Body of pancreas (tissue), 4 donors: Measurements from ENCODE around the gene SNURF. TPM values are rescaled to one million over a fixed set of nuclear protein-coding genes. Genes with fewer than 3 reads are reported as not detected.

Source experiments
- ATAC-seq: fragments of 150-250 bp; one replicate; pipeline ENCODE4 v1.9.1; 2016
- DNase-seq, 4 donors: peaks; one replicate each; pipeline ENCODE4 v3.0.0-alpha.2; 2019
- H3K27ac ChIP-seq, 4 donors: fragments of 200-600 bp; sonication (generic); 1 replicate in 3 of 4; 2 replicates in 1 of 4; pipeline versions ENCODE4 v1.5.1 to v1.6.1; 2016 to 2019; ENCODE audit warnings: mild to moderate bottlenecking in 1 of 4, mixed read lengths in 1 of 4, moderate library complexity in 1 of 4
- H3K27me3 ChIP-seq, 2 donors: fragments of 200-600 bp; sonication (generic); one replicate each; pipeline ENCODE4 v1.6.0; 2016; ENCODE audit warnings: mild to moderate bottlenecking in 1 of 2
- H3K36me3 ChIP-seq, 2 donors: fragments of 200-600 bp; sonication (generic); replicated peaks in 1 of 2; 2 replicates each; pipeline ENCODE4 v1.5.1; 2016; ENCODE audit warnings: low read depth in 2 of 2; ENCODE audit not compliant: insufficient read depth in 1 of 2
- H3K4me1 ChIP-seq: fragments of 200-600 bp; sonication (generic); one replicate; pipeline ENCODE4 v1.6.0; 2016
- H3K4me3 ChIP-seq, 2 donors: fragments of 200-600 bp; sonication (generic); 1 replicate in 1 of 2; 2 replicates in 1 of 2; pipeline ENCODE4 v1.5.1; 2016 to 2019
- H3K9me3 ChIP-seq, 3 donors: fragments of 200-600 bp; sonication (generic); 1 replicate in 2 of 3; 2 replicates in 1 of 3; pipeline ENCODE4 v1.5.1; 2016
- POLR2A ChIP-seq, 3 donors: fragments of 450-650 bp; IDR thresholded peaks; one replicate each; pipeline ENCODE4 v1.6.1; 2016; ENCODE audit warnings: antibody characterized with exemption in 3 of 3, mild to moderate bottlenecking in 2 of 3
- WGBS, 2 donors: methylation state at CpG; one replicate each; pipeline ENCODE4 v1.1.5; 2017; 5-methylcytosine and 5-hydroxymethylcytosine counted together
- intact Hi-C: fragments of 100-400 bp; cut with DNase I; formaldehyde crosslinking; loops from one replicate; pipeline ENCODE4 v1.15.1; 2023
- small RNA-seq: library from RNA; depleted of rRNA; stranded (forward); fragments of <200 nt; gene quantifications from one replicate; pipeline ENCODE3, GENCODE V24; 2016
- total RNA-seq, 2 donors: library from RNA; depleted of rRNA; stranded (reverse); fragments of >200 nt; gene quantifications; one replicate each; pipeline ENCODE4 v1.1.0, GENCODE V29; 2016
- TF ChIP-seq, protein P1 (sequence below), 7 experiments: fragments of 450-650 bp in 4 of 7; fragments of 200-600 bp in 3 of 7; sonication (generic) in 3 of 7; IDR thresholded peaks; one replicate each; pipeline ENCODE4 v1.5.1; 2016 to 2019; ENCODE audit warnings: antibody characterized with exemption in 7 of 7

The SNURF gene
- total RNA-seq, 2 donors from 2014 or later, result 1.6 to 9.9 TPM

DNA sequence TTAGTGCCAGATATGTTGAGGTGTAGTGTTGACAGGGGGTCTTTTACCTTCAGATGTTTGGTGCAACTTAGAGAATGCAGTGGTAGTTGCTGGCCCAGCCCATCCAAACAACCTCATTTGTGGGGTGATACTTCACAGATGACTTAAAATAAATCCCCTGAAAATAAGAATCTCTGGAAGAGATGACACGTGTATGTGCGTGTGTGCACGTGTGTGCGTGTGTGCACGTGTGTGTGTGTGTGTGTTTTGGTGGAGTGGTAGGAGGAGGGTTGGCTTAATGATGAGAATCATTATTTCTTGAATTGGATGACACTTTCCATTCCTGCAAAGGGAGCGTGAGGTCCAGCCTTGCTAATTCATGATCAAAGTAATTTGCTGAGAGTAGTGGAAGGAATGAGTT lies 31.9 kb downstream of the SNURF start:
- DNase-seq (no peak), ATAC-seq (no peak)
- Histone ChIP-seq H3K27ac (no peak overlapping the region), H3K4me3 (no peak overlapping the region), H3K4me1 (no peaks in the 10 kb centered on the region), H3K9me3 (peaks cover 0 to 3% (median 0%) of the 10 kb centered on the region in 3 donors), H3K36me3 (peaks cover 0 to 5% of the 10 kb centered on the region in 2 donors), H3K27me3 (no peaks in the 10 kb centered on the region)
- TF ChIP-seq POLR2A (IDR thresholded peaks at IDR 0.05), result no peak
- TF ChIP-seq, protein P1, sequence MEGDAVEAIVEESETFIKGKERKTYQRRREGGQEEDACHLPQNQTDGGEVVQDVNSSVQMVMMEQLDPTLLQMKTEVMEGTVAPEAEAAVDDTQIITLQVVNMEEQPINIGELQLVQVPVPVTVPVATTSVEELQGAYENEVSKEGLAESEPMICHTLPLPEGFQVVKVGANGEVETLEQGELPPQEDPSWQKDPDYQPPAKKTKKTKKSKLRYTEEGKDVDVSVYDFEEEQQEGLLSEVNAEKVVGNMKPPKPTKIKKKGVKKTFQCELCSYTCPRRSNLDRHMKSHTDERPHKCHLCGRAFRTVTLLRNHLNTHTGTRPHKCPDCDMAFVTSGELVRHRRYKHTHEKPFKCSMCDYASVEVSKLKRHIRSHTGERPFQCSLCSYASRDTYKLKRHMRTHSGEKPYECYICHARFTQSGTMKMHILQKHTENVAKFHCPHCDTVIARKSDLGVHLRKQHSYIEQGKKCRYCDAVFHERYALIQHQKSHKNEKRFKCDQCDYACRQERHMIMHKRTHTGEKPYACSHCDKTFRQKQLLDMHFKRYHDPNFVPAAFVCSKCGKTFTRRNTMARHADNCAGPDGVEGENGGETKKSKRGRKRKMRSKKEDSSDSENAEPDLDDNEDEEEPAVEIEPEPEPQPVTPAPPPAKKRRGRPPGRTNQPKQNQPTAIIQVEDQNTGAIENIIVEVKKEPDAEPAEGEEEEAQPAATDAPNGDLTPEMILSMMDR (IDR thresholded peaks at IDR 0.05), result no peak
- intact Hi-C loops, result no loop called here
- 69 to 79% methylated on average over 6 of the region's 6 CpGs for WGBS, 2 donors

Small RNA genes within 50 kb of the gene (small RNA-seq; reads per million reads assigned to genes)
- not detected for gene AC090602.1
- gene AC124312.4, result not detected
- not detected for gene AC124312.5

Other genes with a start within 250 kb of the SNURF start
- gene SNRPN, start within 50 bp of the SNURF start, total RNA-seq, result 100 to 1,000 TPM in 1 of 2 donors, 10 to 100 TPM in 1; 96.2 to 113 TPM